NCI-H146 treated with DMSO at 0.1 percent for 48 hours (cell line): ENCODE results near the gene TRMT1.

Experiments
- DNase-seq: peaks from one replicate; lab custom pipeline; 2025; ENCODE audit not compliant: unreplicated experiment; lab: John Stamatoyannopoulos, UW

The TRMT1 gene

GRCh38 chr19:13072188-13072908 is 44.2 kb downstream of the TRMT1 start:
- no peak for DNase-seq

- DNase-seq: no peak
Measured at GRCh38 chr19:13071444-13072187, 44.9 kb downstream of the TRMT1 start.

- no peak for DNase-seq
Measured at GRCh38 chr19:13070425-13071140, 46.0 kb downstream of the TRMT1 start.

GRCh38 chr19:13069415-13070359 is 46.9 kb downstream of the TRMT1 start:
- DNase-seq: peak; percentile 92

- no peak for DNase-seq
Measured at GRCh38 chr19:13068085-13068846, 48.3 kb downstream of the TRMT1 start.

GRCh38 chr19:13066933-13067807 is 49.4 kb downstream of the TRMT1 start:
- no peak for DNase-seq

GRCh38 chr19:13066226-13066625 is 50.3 kb downstream of the TRMT1 start:
- no peak for DNase-seq

- DNase-seq: no peak
Measured at GRCh38 chr19:13064092-13064489, 52.4 kb downstream of the TRMT1 start.

GRCh38 chr19:13063461-13064091 is 53.0 kb downstream of the TRMT1 start:
- DNase-seq: no peak

- no peak for DNase-seq
Measured at GRCh38 chr19:13062317-13062716, 54.2 kb downstream of the TRMT1 start.

GRCh38 chr19:13060964-13061927 is 55.3 kb downstream of the TRMT1 start:
- DNase-seq: peak; percentile 64

GRCh38 chr19:13060233-13060963 is 56.1 kb downstream of the TRMT1 start:
- no peak for DNase-seq

GRCh38 chr19:13058951-13059660 is 57.4 kb downstream of the TRMT1 start:
- DNase-seq: no peak

GRCh38 chr19:13057744-13058143 is 58.8 kb downstream of the TRMT1 start:
- DNase-seq: no peak

GRCh38 chr19:13057147-13057572 is 59.4 kb downstream of the TRMT1 start:
- peak; percentile 75 for DNase-seq

GRCh38 chr19:13056052-13056660 is 60.4 kb downstream of the TRMT1 start:
- no peak for DNase-seq
